Effector memory CD4-positive, alpha-beta T cell (primary cell): Measurements from ENCODE around the gene ANO7.

ENCODE experiments used
- DNase-seq, 3 donors: peaks; one replicate each; pipeline ENCODE4 v3.0.0-alpha.2; 2020
- H3K27ac ChIP-seq: 2 replicates; pipeline ENCODE4 v1.7.0; 2013; ENCODE audit warnings: mild to moderate bottlenecking, low read length, moderate library complexity; ENCODE audit not compliant: insufficient read depth, poor library complexity, severe bottlenecking
- H3K27me3 ChIP-seq: replicated peaks from 2 replicates; pipeline ENCODE4 v1.7.0; 2013; ENCODE audit warnings: mild to moderate bottlenecking, low read length; ENCODE audit not compliant: insufficient read depth, control insufficient read depth, poor library complexity, severe bottlenecking
- H3K36me3 ChIP-seq: 2 replicates; pipeline ENCODE4 v1.7.0; 2013; ENCODE audit warnings: mild to moderate bottlenecking, low read length, moderate library complexity; ENCODE audit not compliant: control insufficient read depth, insufficient read depth
- H3K4me1 ChIP-seq: 2 replicates; pipeline ENCODE4 v1.7.0; 2013; ENCODE audit warnings: low read length, mild to moderate bottlenecking; ENCODE audit not compliant: control insufficient read depth, insufficient read depth, poor library complexity, severe bottlenecking
- H3K4me3 ChIP-seq: 2 replicates; pipeline ENCODE4 v1.7.0; 2013; ENCODE audit warnings: low read length, low read depth, mild to moderate bottlenecking; ENCODE audit not compliant: insufficient read depth, poor library complexity, severe bottlenecking
- H3K9me3 ChIP-seq: 2 replicates; pipeline ENCODE4 v1.7.0; 2013; ENCODE audit warnings: mild to moderate bottlenecking, low read length, moderate library complexity; ENCODE audit not compliant: control insufficient read depth

The ANO7 gene

DNA sequence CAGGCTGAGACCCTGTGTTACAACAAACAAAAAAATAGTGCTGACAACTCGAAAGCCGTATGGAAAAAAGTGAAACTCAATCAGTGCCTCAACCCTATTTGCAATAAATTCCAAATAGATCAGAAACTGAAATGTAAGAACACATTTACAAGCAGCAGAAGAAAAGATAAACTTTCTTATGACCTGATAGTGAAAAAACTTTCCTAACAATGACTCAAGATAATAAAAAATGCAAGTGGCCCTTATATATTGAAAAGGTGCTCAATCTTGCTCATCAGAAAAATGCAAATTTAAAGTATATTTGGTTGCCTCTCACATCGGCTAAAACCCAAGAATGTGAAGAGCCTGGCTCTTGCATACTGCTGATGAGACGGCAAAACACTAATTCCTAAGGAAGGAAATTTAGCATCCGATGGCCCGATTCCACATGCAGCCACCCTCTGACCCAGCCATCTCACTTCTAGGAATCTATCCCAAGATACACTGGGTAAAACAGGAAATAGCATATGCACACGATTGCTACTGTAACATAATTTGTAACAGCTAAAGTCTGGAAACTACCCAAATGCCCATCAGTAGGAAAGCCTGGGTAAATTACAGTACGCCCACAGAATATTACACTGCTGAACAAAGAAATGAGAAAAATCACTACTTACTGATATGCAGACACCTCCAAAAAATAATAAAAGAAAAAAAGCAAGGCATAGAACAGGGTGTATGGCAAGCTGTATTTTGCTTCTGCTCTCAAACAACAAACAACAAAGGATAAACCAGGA is 70.2 kb downstream of the ANO7 start:
- Histone ChIP-seq H3K27me3 (no peaks in the 10 kb centered on the region), H3K4me3 (no peak overlapping the region), H3K4me1 (no peaks in the 10 kb centered on the region), H3K27ac (no peak overlapping the region), H3K9me3 (no peaks in the 10 kb centered on the region), H3K36me3 (peaks cover 70% of the 10 kb centered on the region)
- DNase-seq, result no peak

- Histone ChIP-seq H3K36me3 (peaks cover 63% of the 10 kb centered on the region), H3K27me3 (no peaks in the 10 kb centered on the region), H3K4me3 (no peak overlapping the region), H3K9me3 (no peaks in the 10 kb centered on the region), H3K27ac (no peak overlapping the region), H3K4me1 (no peaks in the 10 kb centered on the region)
- DNase-seq, result no peak
Observed at GRCh38 chr2:241260911-241261310, 72.4 kb downstream of the ANO7 start.

- H3K4me3 ChIP-seq, result no peak overlapping the region
- no peaks in the 10 kb centered on the region for H3K9me3 ChIP-seq
- no peaks in the 10 kb centered on the region for H3K27me3 ChIP-seq
- peaks cover 63% of the 10 kb centered on the region for H3K36me3 ChIP-seq
- no peak overlapping the region for H3K27ac ChIP-seq
- no peaks in the 10 kb centered on the region for H3K4me1 ChIP-seq
- no peak for DNase-seq
Observed at GRCh38 chr2:241261628-241262027, 73.2 kb downstream of the ANO7 start.

- Histone ChIP-seq H3K4me3 (no peak overlapping the region), H3K27ac (no peak overlapping the region), H3K9me3 (no peaks in the 10 kb centered on the region), H3K4me1 (no peaks in the 10 kb centered on the region), H3K27me3 (no peaks in the 10 kb centered on the region), H3K36me3 (peaks cover 57% of the 10 kb centered on the region)
- DNase-seq, result no peak
Observed at GRCh38 chr2:241263061-241263460, 74.6 kb downstream of the ANO7 start.

DNA sequence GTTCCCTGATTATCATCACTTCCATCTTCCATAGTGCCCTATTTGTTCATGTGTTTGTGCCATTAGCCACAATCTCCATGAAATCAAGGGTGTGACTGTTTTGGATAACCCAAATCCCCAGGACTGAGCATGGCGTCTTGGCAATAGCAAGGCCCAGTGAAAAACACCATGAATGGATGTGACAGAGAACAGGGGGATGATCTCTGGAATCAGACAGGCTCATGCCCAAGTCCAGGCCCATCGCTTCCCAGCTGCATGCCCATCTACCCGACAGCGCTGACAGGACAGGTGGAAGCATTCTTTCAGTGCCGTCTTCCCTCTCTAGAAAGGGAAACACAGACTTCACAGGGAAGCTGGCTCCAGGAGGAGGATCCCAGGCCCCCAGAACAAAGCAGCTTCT is 77.0 kb downstream of the ANO7 start:
- no peak overlapping the region for H3K4me3 ChIP-seq
- no peaks in the 10 kb centered on the region for H3K27me3 ChIP-seq
- DNase-seq, result no peak
- no peak overlapping the region for H3K27ac ChIP-seq
- no peaks in the 10 kb centered on the region for H3K9me3 ChIP-seq
- peaks cover 59% of the 10 kb centered on the region for H3K36me3 ChIP-seq
- no peaks in the 10 kb centered on the region for H3K4me1 ChIP-seq

GRCh38 chr2:241267249-241268067 is 79.0 kb downstream of the ANO7 start:
- H3K36me3 ChIP-seq, result peaks cover 41% of the 10 kb centered on the region

GRCh38 chr2:241268306-241268705 is 79.8 kb downstream of the ANO7 start:
- Histone ChIP-seq H3K36me3 (peaks cover 32% of the 10 kb centered on the region), H3K4me3 (no peak overlapping the region)
- no peak for DNase-seq

More at GRCh38 chr2:241267249-241268067, 79.0 kb downstream of the ANO7 start:
- peaks cover 8% of the 10 kb centered on the region for H3K4me1 ChIP-seq
- no peaks in the 10 kb centered on the region for H3K27me3 ChIP-seq
- no peaks in the 10 kb centered on the region for H3K9me3 ChIP-seq
- no peak overlapping the region for H3K27ac ChIP-seq
- no peak for DNase-seq
- no peak overlapping the region for H3K4me3 ChIP-seq

GRCh38 chr2:241268716-241269445 is 80.4 kb downstream of the ANO7 start:
- no peak overlapping the region for H3K4me3 ChIP-seq
- no peak overlapping the region for H3K27ac ChIP-seq
- no peak for DNase-seq
- no peaks in the 10 kb centered on the region for H3K9me3 ChIP-seq
- peaks cover 15% of the 10 kb centered on the region for H3K4me1 ChIP-seq
- peaks cover 32% of the 10 kb centered on the region for H3K36me3 ChIP-seq
- no peaks in the 10 kb centered on the region for H3K27me3 ChIP-seq

More at GRCh38 chr2:241268306-241268705, 79.8 kb downstream of the ANO7 start:
- Histone ChIP-seq H3K9me3 (no peaks in the 10 kb centered on the region), H3K4me1 (peaks cover 12% of the 10 kb centered on the region), H3K27me3 (no peaks in the 10 kb centered on the region), H3K27ac (no peak overlapping the region)

DNA sequence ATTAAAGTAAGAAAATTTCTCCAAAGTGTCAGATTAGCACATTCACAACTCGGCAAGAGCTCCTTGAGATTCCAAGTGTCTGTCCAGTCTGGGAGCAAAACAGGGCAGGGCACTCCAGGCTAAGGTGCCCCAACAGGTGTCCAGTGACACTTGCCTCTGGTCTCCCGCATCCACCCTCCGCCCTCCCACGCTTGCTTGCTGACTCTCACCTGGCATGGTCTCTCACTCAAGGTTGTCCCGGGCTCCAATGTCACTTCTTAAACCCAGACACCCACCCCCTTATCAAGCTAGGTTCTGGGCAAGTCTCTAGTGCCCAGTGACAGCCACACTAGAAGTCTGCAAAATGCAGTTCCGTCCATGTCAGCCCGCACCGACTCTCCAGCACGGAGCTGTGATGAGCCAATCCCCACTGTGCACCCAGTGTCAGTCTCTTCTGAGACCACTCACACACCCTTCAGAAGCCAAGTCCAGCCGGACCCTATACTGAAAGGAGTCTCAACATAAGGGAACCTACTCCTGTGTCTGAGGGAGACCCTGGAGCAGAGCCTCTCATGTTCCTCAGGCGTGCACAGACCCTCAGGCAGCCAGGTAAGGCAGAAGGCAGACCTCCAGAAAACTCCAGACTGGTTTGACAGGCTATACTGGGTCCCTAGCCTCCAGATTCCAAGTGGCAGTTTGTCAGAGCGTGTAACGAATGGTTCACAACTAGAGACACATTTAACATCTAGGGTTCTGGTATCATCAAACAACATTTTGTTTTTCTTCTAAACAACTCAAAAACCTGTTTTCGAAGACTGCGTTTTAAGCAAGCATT is 81.4 kb downstream of the ANO7 start:
- no peak overlapping the region for H3K4me3 ChIP-seq
- no peak for DNase-seq
- peaks cover 25% of the 10 kb centered on the region for H3K36me3 ChIP-seq
- no peaks in the 10 kb centered on the region for H3K9me3 ChIP-seq
- H3K27ac ChIP-seq, result no peak overlapping the region
- peaks cover 15% of the 10 kb centered on the region for H3K4me1 ChIP-seq
- H3K27me3 ChIP-seq, result no peaks in the 10 kb centered on the region
